Gastroesophageal sphincter (tissue), 4 donors: ENCODE data around the gene OARD1. TPM values are rescaled to one million over a fixed set of nuclear protein-coding genes. Genes with fewer than 3 reads are reported as not detected.
A peak's percentile ranks its signal among the peaks of the same experiment; 100 is the strongest.

Experiments
- ATAC-seq: fragments of 150-250 bp; one replicate; pipeline ENCODE4 v1.9.1; 2016; ENCODE audit warnings: mild to moderate bottlenecking, moderate library complexity
- H3K27ac ChIP-seq, 4 donors: fragments of 200-600 bp; sonication (generic) in 3 of 4; 1 replicate in 3 of 4; 2 replicates in 1 of 4; pipeline ENCODE4 v1.5.1; 2016 to 2019
- H3K27me3 ChIP-seq: fragments of 200-600 bp; sonication (generic); one replicate; pipeline ENCODE4 v1.5.1; 2019
- H3K36me3 ChIP-seq, 2 donors: fragments of 200-600 bp; sonication (generic); one replicate each; pipeline ENCODE4 v1.5.1; 2019; ENCODE audit warnings: control low read depth in 1 of 2
- H3K4me1 ChIP-seq, 3 donors: fragments of 200-600 bp; sonication (generic); 1 replicate in 2 of 3; 2 replicates in 1 of 3; pipeline ENCODE4 v1.5.1; 2016 to 2019; ENCODE audit warnings: control low read depth in 2 of 3
- H3K4me3 ChIP-seq, 2 donors: fragments of 200-600 bp; sonication (generic); one replicate each; pipeline ENCODE4 v1.5.1; 2019; ENCODE audit warnings: mild to moderate bottlenecking in 1 of 2, moderate library complexity in 1 of 2
- H3K9me3 ChIP-seq, 3 donors: fragments of 200-600 bp; sonication (generic); one replicate each; pipeline ENCODE4 v1.5.1; 2017 to 2019; ENCODE audit warnings: control low read depth in 2 of 3
- CTCF ChIP-seq, 4 experiments: fragments of 200-600 bp in 2 of 4; fragments of 450-650 bp in 2 of 4; sonication (generic) in 1 of 4; IDR thresholded peaks; one replicate each; pipeline ENCODE4 v1.5.1; 2017 to 2019; ENCODE audit warnings: antibody characterized with exemption in 4 of 4, mild to moderate bottlenecking in 2 of 4, moderate library complexity in 2 of 4
- EP300 ChIP-seq: sonication (generic); formaldehyde crosslinking; IDR thresholded peaks from one replicate; pipeline ENCODE4 v1.6.1; 2017; ENCODE audit warnings: antibody characterized with exemption, mild to moderate bottlenecking
- POLR2A ChIP-seq, 2 donors: fragments of 450-650 bp; IDR thresholded peaks; one replicate each; pipeline ENCODE4 v1.6.1; 2017; ENCODE audit warnings: antibody characterized with exemption in 2 of 2, mild to moderate bottlenecking in 2 of 2, moderate library complexity in 1 of 2
- POLR2AphosphoS5 ChIP-seq: sonication (generic); formaldehyde crosslinking; IDR thresholded peaks from one replicate; pipeline ENCODE4 v1.6.1; 2017; ENCODE audit warnings: antibody characterized with exemption
- WGBS, 2 donors: methylation state at CpG; one replicate each; pipeline ENCODE4 v1.1.5; 2018; ENCODE audit warnings: low coverage in 1 of 2; 5-methylcytosine and 5-hydroxymethylcytosine counted together
- total RNA-seq, 4 donors: library from RNA; depleted of rRNA; stranded (reverse); fragments of >200 nt; gene quantifications; one replicate each; pipeline ENCODE4 v1.1.0, GENCODE V29; 2016

The OARD1 gene
- total RNA-seq, 4 donors from 2014 or later = 9.2 to 23.8 (median 13.7) TPM

GRCh38 chr6:41040940-41041536 is 31.1 kb downstream of the OARD1 start:
- no peak overlapping the region for H3K27ac ChIP-seq
- no peaks in the 10 kb centered on the region for H3K27me3 ChIP-seq
- no peaks in the 10 kb centered on the region for H3K9me3 ChIP-seq
- no peak overlapping the region for H3K4me3 ChIP-seq
- TF ChIP-seq POLR2AphosphoS5 (no peak), EP300 (no peak), CTCF (IDR thresholded peaks at IDR 0.05) (no peak), POLR2A (IDR thresholded peaks at IDR 0.05) (no peak)
- no peaks in the 10 kb centered on the region for H3K4me1 ChIP-seq
- no CpG with 5 or more reads among the region's 1 CpG for WGBS, 2 donors
- no peak for ATAC-seq
- H3K36me3 ChIP-seq = peaks cover 0 to 7% of the 10 kb centered on the region in 2 donors

- no peak for ATAC-seq
- Histone ChIP-seq H3K4me3 (no peak overlapping the region), H3K27me3 (no peaks in the 10 kb centered on the region), H3K4me1 (no peaks in the 10 kb centered on the region), H3K9me3 (no peaks in the 10 kb centered on the region), H3K27ac (no peak overlapping the region), H3K36me3 (peaks cover 0 to 7% of the 10 kb centered on the region in 2 donors)
- 81 to 91% methylated on average over 2 to 3 of the region's 6 CpGs for WGBS, 2 donors
- TF ChIP-seq CTCF (IDR thresholded peaks at IDR 0.05) = no peak
- no peak for TF ChIP-seq POLR2A (IDR thresholded peaks at IDR 0.05)
- no peak for TF ChIP-seq POLR2AphosphoS5
- no peak for TF ChIP-seq EP300
Measured at GRCh38 chr6:41040101-41040939, 31.8 kb downstream of the OARD1 start.

- Histone ChIP-seq H3K27ac (no peak within 1 kb of the TSS), H3K27me3 (no peaks in the 10 kb centered on the region), H3K36me3 (peaks cover 0 to 7% of the 10 kb centered on the region in 2 donors), H3K4me3 (no peak within 1 kb of the TSS), H3K4me1 (no peaks in the 10 kb centered on the region), H3K9me3 (no peaks in the 10 kb centered on the region)
- ATAC-seq = no peak
- TF ChIP-seq POLR2AphosphoS5 = no peak
- TF ChIP-seq CTCF (IDR thresholded peaks at IDR 0.05) = peak in 3 of 4 experiments; percentile 15 to 67 (median 34)
- TF ChIP-seq POLR2A (IDR thresholded peaks at IDR 0.05) = no peak
- WGBS, 2 donors = 80 to 100% methylated on average over 1 to 2 of the region's 10 CpGs
Measured at GRCh38 chr6:41039060-41039998, 32.8 kb downstream of the OARD1 start, which contains the start of gene UNC5CL. Gene UNC5CL (minus strand): TSS chr6:41039221. CDS start chr6:41035074, 4,147 bp downstream.

- Histone ChIP-seq H3K27me3 (no peaks in the 10 kb centered on the region), H3K27ac (no peak overlapping the region), H3K9me3 (no peaks in the 10 kb centered on the region), H3K4me1 (no peaks in the 10 kb centered on the region), H3K36me3 (no peaks in the 10 kb centered on the region), H3K4me3 (no peak overlapping the region)
- ATAC-seq = no peak
- TF ChIP-seq POLR2A (IDR thresholded peaks at IDR 0.05) (no peak), EP300 (no peak), POLR2AphosphoS5 (no peak), CTCF (IDR thresholded peaks at IDR 0.05) (no peak)
- 100% methylated on average over 2 of the region's 3 CpGs; no CpG with 5 or more reads in 1 of the 2 donors for WGBS, 2 donors
Measured at GRCh38 chr6:41038205-41038604, 34.0 kb downstream of the OARD1 start.
